Thyroid gland (tissue), 4 donors: ENCODE measurements around the gene DOCK9.

ENCODE experiments used
- CTCF ChIP-seq, 6 experiments: fragments of 200-600 bp in 3 of 6; fragments of 450-650 bp in 3 of 6; sonication (generic) in 3 of 6; IDR thresholded peaks; one replicate each; pipeline ENCODE4 v1.5.1; 2016 to 2019; ENCODE audit warnings: antibody characterized with exemption in 6 of 6, mild to moderate bottlenecking in 2 of 6, inconsistent platforms in 1 of 6, moderate library complexity in 1 of 6
- POLR2A ChIP-seq, 2 donors: fragments of 450-650 bp; IDR thresholded peaks; one replicate each; pipeline ENCODE4 v1.6.1; 2017; ENCODE audit warnings: antibody characterized with exemption in 2 of 2, mild to moderate bottlenecking in 2 of 2, moderate library complexity in 1 of 2

DNA sequence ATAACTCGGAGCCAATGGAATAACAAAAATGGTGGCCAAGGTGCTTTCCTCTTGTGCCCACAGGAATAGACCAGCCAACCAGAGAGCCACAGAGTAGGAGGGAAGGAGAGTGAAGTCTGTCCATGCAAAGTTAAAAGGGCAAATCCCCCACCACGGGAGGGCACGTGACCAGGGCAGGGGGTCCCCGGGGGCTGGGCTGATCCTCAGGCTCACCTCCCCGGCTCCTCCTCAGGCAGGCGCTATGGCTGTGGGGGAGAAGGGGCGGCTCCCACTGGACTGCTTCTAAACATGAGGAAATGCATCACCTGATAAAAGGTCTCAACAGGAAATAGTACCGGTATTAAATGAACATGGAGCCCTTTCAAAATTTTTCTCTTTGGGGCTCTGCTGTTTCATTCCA is 152.2 kb downstream of the DOCK9 start:
- TF ChIP-seq CTCF (IDR thresholded peaks at IDR 0.05) (no peak), POLR2A (IDR thresholded peaks at IDR 0.05) (no peak)
